ENCODE measurements around the gene OPCML. TPM values are rescaled to one million over a fixed set of nuclear protein-coding genes. Genes with fewer than 3 reads are reported as not detected.

The OPCML gene
- total RNA-seq, 1 donor from 2014 or later: 0.12 TPM

GRCh38 chr11:132648851-132649250 lies 883.5 kb downstream of the OPCML start:
- ATAC-seq (no peak), DNase-seq (no peak)
- no peak for TF ChIP-seq CTCF (IDR thresholded peaks at IDR 0.05)
- Histone ChIP-seq H3K4me3 (no peak overlapping the region), H3K4me1 (no peaks in the 10 kb centered on the region), H3K9me3 (no peaks in the 10 kb centered on the region), H3K36me3 (no peaks in the 10 kb centered on the region), H3K27me3 (ENCODE audit: low read depth) (no peaks in the 10 kb centered on the region), H3K27ac (no peak overlapping the region)
- intact Hi-C loops (cut with DNase I): no loop called here

- Histone ChIP-seq H3K9me3 (no peaks in the 10 kb centered on the region), H3K27me3 (ENCODE audit: low read depth) (no peaks in the 10 kb centered on the region), H3K27ac (no peak overlapping the region), H3K36me3 (no peaks in the 10 kb centered on the region), H3K4me1 (no peaks in the 10 kb centered on the region), H3K4me3 (no peak overlapping the region)
- DNase-seq: no peak
- intact Hi-C loops (cut with DNase I): no loop called here
- ATAC-seq: no peak
- TF ChIP-seq CTCF (IDR thresholded peaks at IDR 0.05): no peak
Measured at GRCh38 chr11:132646890-132647289, 885.4 kb downstream of the OPCML start.

GRCh38 chr11:132644520-132645239 lies 887.6 kb downstream of the OPCML start:
- Histone ChIP-seq H3K27ac (no peak overlapping the region), H3K4me3 (no peak overlapping the region), H3K4me1 (no peaks in the 10 kb centered on the region), H3K36me3 (no peaks in the 10 kb centered on the region), H3K9me3 (no peaks in the 10 kb centered on the region), H3K27me3 (ENCODE audit: low read depth) (no peaks in the 10 kb centered on the region)
- no peak for TF ChIP-seq CTCF (IDR thresholded peaks at IDR 0.05)
- ATAC-seq (no peak), DNase-seq (no peak)
- intact Hi-C loops (cut with DNase I): no loop called here

GRCh38 chr11:132643239-132643638 lies 889.1 kb downstream of the OPCML start:
- intact Hi-C loops (cut with DNase I): no loop called here
- DNase-seq (no peak), ATAC-seq (no peak)
- Histone ChIP-seq H3K27ac (no peak overlapping the region), H3K9me3 (no peaks in the 10 kb centered on the region), H3K27me3 (ENCODE audit: low read depth) (no peaks in the 10 kb centered on the region), H3K36me3 (no peaks in the 10 kb centered on the region), H3K4me3 (no peak overlapping the region), H3K4me1 (no peaks in the 10 kb centered on the region)
- no peak for TF ChIP-seq CTCF (IDR thresholded peaks at IDR 0.05)

GRCh38 chr11:132640952-132641351 lies 891.3 kb downstream of the OPCML start:
- no peaks in the 10 kb centered on the region for H3K36me3 ChIP-seq
- DNase-seq (no peak), ATAC-seq (peak in 1 of 2 donors; percentile 38)
- H3K4me1 ChIP-seq: no peaks in the 10 kb centered on the region
- H3K9me3 ChIP-seq: no peaks in the 10 kb centered on the region
- no peaks in the 10 kb centered on the region for H3K27me3 ChIP-seq (ENCODE audit: low read depth)
- TF ChIP-seq CTCF (IDR thresholded peaks at IDR 0.05): no peak
- intact Hi-C loops (cut with DNase I): no loop called here
- H3K4me3 ChIP-seq: no peak overlapping the region
- no peak overlapping the region for H3K27ac ChIP-seq

Measured in lower lobe of right lung (tissue), 2 donors.